Measurements from ENCODE around the gene ACAD11. TPM values are rescaled to one million over a fixed set of nuclear protein-coding genes. Genes with fewer than 3 reads are reported as not detected.

ACAD11 gene
- total and polyA plus RNA-seq, 4 donors: 52.2 to 357 (median 65.6) TPM

- DNase-seq (ENCODE audit: low spot score): no peak
- TF ChIP-seq GABPA (IDR thresholded peaks at IDR 0.05 in 1 of 2, conservative IDR thresholded peaks at IDR 0.05 in 1 of 2) (no peak), HNF4A (conservative IDR thresholded peaks at IDR 0.05) (no peak), HNF4G (IDR thresholded peaks at IDR 0.05) (no peak), MAX (IDR thresholded peaks at IDR 0.05) (no peak), JUND (IDR thresholded peaks at IDR 0.05) (no peak), TAF1 (conservative IDR thresholded peaks at IDR 0.05) (no peak), SP1 (IDR thresholded peaks at IDR 0.05) (no peak), YY1 (IDR thresholded peaks at IDR 0.05) (no peak), FOXA1 (IDR thresholded peaks at IDR 0.05) (no peak), CTCF (IDR thresholded peaks at IDR 0.05; ENCODE audit: low read depth, low read length, missing input control) (no peak), RXRA (IDR thresholded peaks at IDR 0.05) (no peak), RAD21 (IDR thresholded peaks at IDR 0.05) (no peak), ATF3 (IDR thresholded peaks at IDR 0.05) (no peak), NR2F2 (IDR thresholded peaks at IDR 0.05) (no peak), REST (IDR thresholded peaks at IDR 0.05) (no peak)
- Histone ChIP-seq H3K4me3 (ENCODE audit: low read depth in 1 of 3, low read length in 3 of 3) (no peak overlapping the region), H3K9me3 (ENCODE audit: control insufficient read depth in 4 of 4, low read length in 3 of 4) (no peaks in the 10 kb centered on the region), H3K4me1 (ENCODE audit: control insufficient read depth in 4 of 4, insufficient read depth in 4 of 4, low read length in 3 of 4) (no peaks in the 10 kb centered on the region), H3K27me3 (ENCODE audit: control insufficient read depth in 4 of 4, insufficient read depth in 4 of 4, low read length in 3 of 4) (no peaks in the 10 kb centered on the region), H3K27ac (ENCODE audit: low read depth in 1 of 2, low read length in 2 of 2) (no peak overlapping the region), H3K36me3 (ENCODE audit: control insufficient read depth in 4 of 4, insufficient read depth in 3 of 4, low read depth in 1 of 4, low read length in 3 of 4) (peaks cover 5 to 45% (median 34%) of the 10 kb centered on the region in 4 donors), H3K9ac (ENCODE audit: low read depth in 1 of 2, low read length in 2 of 2) (no peak overlapping the region)
- 36% methylated on average over 1 of the region's 1 CpG for WGBS
Measured at GRCh38 chr3:132637590-132637989, 22.0 kb downstream of the ACAD11 start.

GRCh38 chr3:132635052-132635451 is 24.6 kb downstream of the ACAD11 start:
- no peak overlapping the region for H3K9ac ChIP-seq (ENCODE audit: low read depth in 1 of 2, low read length in 2 of 2)
- TF ChIP-seq YY1 (IDR thresholded peaks at IDR 0.05) (no peak), SP1 (IDR thresholded peaks at IDR 0.05) (no peak), REST (IDR thresholded peaks at IDR 0.05) (no peak), RXRA (IDR thresholded peaks at IDR 0.05) (no peak), ATF3 (IDR thresholded peaks at IDR 0.05) (no peak), EGR1 (IDR thresholded peaks at IDR 0.05; ENCODE audit: low read depth in 2 of 2) (no peak), FOXA2 (IDR thresholded peaks at IDR 0.05) (no peak), MAX (IDR thresholded peaks at IDR 0.05) (no peak), HNF4A (conservative IDR thresholded peaks at IDR 0.05) (no peak), RAD21 (IDR thresholded peaks at IDR 0.05) (no peak), HNF4G (IDR thresholded peaks at IDR 0.05) (no peak), TAF1 (conservative IDR thresholded peaks at IDR 0.05) (no peak), NR2F2 (IDR thresholded peaks at IDR 0.05) (no peak), GABPA (IDR thresholded peaks at IDR 0.05 in 1 of 2, conservative IDR thresholded peaks at IDR 0.05 in 1 of 2) (no peak), ZBTB33 (IDR thresholded peaks at IDR 0.05) (no peak), JUND (IDR thresholded peaks at IDR 0.05) (no peak)

More at GRCh38 chr3:132635052-132635451, 24.6 kb downstream of the ACAD11 start:
- Histone ChIP-seq H3K27ac (ENCODE audit: low read depth in 1 of 2, low read length in 2 of 2) (no peak overlapping the region), H3K9me3 (ENCODE audit: control insufficient read depth in 4 of 4, low read length in 3 of 4) (no peaks in the 10 kb centered on the region), H3K4me1 (ENCODE audit: control insufficient read depth in 4 of 4, insufficient read depth in 4 of 4, low read length in 3 of 4) (no peaks in the 10 kb centered on the region), H3K36me3 (ENCODE audit: control insufficient read depth in 4 of 4, insufficient read depth in 3 of 4, low read depth in 1 of 4, low read length in 3 of 4) (peaks cover 5 to 39% (median 34%) of the 10 kb centered on the region in 4 donors), H3K4me3 (ENCODE audit: low read depth in 1 of 3, low read length in 3 of 3) (no peak overlapping the region), H3K27me3 (ENCODE audit: control insufficient read depth in 4 of 4, insufficient read depth in 4 of 4, low read length in 3 of 4) (no peaks in the 10 kb centered on the region)
- DNase-seq (ENCODE audit: low spot score): no peak

Data from liver (tissue), 9 donors.